Measurements from ENCODE around the gene GCSAML.

GCSAML gene

DNA sequence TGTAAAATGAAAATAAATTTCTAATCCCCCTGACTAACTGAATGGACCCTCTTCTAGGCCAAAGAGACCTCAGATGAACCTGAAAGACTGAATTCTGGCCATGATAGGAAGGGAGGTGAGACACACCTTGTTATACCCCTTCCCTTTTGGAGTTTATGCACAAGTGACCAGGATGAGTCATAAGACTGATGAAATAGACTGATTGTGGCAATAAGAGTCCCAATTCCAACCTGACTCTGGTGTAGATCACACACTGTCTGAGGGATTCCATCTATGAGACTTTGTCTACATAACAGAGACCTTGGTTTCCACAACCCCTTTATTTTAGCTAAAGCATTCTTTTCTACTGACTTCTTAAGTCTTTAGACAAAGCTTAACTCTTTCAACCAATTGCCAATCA is 25.7 kb downstream of the GCSAML start:
- no peak for DNase-seq

GRCh38 chr1:247576514-247576913 is 27.6 kb downstream of the GCSAML start:
- DNase-seq = no peak

GRCh38 chr1:247578946-247579460 is 30.1 kb downstream of the GCSAML start:
- DNase-seq = no peak

- no peak for DNase-seq
Measured at GRCh38 chr1:247588060-247588459, 39.1 kb downstream of the GCSAML start, which contains the start of gene OR2G2. OR2G2 (plus strand) TSS chr1:247588360; CDS start chr1:247588360, 0 bp downstream.

DNA sequence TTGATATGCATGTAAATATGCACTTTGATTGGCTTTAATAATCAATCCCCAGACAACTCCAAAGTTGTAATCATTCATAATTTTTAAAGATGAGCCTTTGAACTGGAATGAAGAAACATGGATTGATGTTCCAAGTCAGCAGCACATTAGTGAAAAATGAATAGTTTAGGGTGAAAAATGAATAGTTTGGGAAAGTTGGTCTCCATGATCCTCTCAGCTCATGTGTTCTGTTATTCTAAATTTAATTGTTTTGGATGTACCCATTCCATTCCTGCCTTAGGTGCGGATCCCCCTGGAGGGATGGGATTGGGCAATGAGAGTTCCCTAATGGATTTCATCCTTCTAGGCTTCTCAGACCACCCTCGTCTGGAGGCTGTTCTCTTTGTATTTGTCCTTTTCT is 56.4 kb downstream of the GCSAML start, which contains the start of gene OR2G3:
Gene OR2G3, plus strand, starts transcription at position 301 of the 400 bp plus-strand sequence. Its CDS starts 0 bp downstream, at position 301.
- no peak for DNase-seq

DNA sequence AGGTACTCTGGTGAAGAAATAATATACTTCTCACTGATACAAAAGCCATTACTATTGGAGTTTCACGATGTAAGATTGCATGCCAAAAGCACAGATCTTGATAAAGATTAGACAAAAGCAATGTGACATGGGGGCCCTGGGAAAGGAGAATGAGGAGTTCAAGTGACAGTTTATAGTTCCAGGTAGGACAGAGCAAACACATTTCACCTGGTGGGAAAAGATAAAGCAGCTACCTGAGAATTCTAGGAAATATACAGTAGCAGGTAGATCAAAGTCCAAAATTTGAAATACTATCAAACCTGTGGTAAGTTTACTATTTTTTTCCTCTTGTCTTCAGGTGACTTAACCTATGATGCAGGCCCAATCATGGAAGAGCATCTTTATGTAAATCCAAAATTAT is 64.5 kb downstream of the GCSAML start:
- DNase-seq = no peak

DNA sequence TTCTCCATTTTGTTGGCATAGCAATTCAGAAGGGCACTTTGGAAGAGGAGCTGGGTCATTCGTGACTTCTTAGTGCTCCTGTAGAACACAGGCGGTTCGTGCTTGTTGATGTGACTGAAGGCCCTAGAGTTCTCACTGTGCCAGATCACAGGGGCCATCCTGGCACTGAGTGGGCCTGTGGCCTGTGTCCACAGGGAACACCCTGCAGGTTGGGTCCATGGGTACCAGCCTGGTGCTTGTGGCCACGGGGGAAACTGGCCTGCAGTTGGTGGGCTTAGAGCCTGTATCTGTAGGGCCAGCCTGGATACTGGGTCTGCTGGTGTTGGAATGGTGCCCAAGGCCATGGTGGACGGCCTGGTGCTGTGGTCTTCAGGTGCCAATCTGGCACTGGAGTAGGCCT is 65.7 kb downstream of the GCSAML start:
- DNase-seq = no peak

Data from NCI-H2081 treated with DMSO at 0.1 percent for 48 hours (cell line).